GM19438 (cell line): ENCODE data around the gene SEC22C.
"Not testable (repeated sequence)": the region's sequence is repeated elsewhere in the genome, so short reads cannot be mapped to it uniquely, and the experiment has no call there.

Experiments used
- ATAC-seq: cut with Tn5 transposase; IDR thresholded peaks from one replicate; pipeline ENCODE4 v1.9.1; 2021; ENCODE audit warnings: low read depth; ENCODE audit not compliant: unreplicated experiment

The SEC22C gene

DNA sequence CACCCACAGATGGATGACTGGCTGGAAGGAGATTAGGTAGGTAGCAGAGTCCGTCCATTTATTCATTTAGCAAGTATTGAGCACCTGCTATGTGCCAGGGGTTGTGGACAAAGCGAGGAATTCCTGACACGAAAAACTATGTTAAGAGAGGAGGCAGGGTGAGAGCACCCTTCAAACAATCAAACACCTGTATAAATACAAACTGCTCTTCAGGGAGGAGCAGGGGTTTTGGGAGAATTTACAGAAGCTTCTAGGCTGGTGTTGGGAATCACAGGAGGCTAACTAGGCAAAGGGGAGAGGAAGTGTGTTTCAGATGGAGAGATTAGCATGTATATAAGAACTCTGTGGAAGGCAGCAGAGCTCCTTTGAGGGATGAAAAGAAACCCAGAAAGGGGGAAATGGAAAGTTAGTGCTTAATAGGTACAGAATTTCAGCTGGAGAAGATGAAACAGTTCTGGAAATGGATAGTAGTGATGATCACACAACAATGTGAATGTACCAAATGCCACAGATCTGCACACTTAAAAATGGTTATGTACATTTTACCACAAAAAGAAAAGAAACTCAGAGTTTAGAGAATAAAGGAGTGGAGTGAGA is 805 bp upstream of the SEC22C start:
- ATAC-seq, result no peak

DNA sequence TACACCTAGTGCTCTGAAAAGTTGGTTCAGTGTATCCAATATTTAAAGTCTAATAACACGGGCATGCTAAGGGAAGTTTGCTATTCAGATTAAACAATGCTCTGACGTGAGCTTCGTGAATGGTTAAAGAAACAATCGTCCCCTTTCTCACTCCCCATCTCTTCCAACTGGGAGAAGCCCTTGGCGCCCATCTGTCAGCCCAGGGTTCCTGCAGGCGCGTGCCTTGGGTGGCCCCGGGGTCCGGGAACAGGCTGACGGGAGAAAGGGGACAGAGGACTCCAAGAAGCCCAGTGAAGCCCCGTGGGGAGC is 413 bp downstream of the SEC22C start:
- ATAC-seq, result no peak

DNA sequence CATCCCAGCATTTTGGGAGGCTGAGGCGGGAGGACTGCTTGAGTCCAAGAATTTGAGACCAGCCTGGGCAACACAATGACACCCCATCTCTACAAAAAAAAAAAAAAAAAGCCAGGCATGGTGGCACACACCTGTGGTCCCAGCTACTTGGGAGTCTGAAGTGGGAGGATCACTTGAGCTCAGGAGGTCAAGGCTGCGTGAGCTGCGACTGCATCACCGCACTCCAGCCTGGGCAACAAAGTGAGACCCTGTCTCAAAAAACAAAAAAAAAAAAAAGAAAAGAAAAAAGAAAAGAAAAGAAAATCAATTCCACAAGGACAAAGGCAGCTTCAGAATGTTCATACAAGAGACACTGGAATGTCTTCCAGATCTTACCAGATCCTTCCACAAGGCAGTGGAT is 2.4 kb downstream of the SEC22C start:
- ATAC-seq, result not testable (repeated sequence)

DNA sequence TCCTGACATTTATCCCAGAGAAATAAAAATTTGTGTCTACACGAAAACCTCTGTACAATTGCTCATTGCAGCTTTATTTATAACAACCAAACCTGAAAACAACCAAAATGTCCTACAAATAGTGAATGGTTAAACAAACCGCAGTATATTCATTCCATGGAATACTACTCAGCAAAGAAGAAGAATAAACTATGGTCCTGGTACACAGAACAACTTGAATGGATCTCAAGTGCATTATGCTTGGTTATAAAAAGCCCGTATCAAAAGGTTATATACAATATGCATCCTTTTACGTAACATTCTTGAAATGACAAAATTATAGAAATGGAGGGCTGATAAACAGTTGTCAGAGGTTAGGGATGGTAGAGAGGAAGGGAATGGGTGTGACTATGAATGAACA is 3.7 kb downstream of the SEC22C start:
- ATAC-seq, result no peak

DNA sequence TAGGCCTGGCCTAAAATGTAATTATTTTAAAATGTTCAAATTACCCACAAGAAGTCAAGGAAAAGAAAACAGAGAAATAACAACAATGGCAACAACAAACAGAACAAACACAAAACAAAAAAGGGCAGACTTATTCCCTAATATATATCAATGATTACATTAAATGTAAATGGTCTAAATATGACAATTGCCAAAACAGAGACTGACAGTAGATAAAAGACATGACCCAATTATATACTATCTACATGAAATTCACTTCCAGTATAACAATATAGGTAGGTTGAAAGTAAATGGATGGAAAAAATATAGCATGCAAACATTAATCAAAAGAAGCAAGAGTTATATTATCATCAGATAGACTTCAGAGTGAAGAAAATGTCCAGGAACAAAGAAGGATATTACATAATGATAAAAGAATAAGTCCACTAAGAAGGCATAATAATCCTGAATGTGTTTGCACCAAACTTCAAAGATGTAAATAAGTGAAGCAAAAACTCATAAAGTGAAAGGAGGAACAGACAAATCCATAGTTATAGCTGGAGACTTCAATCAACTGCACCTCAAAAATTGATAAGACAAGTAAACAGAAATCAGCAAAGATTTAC is 6.5 kb downstream of the SEC22C start:
- no peak for ATAC-seq

DNA sequence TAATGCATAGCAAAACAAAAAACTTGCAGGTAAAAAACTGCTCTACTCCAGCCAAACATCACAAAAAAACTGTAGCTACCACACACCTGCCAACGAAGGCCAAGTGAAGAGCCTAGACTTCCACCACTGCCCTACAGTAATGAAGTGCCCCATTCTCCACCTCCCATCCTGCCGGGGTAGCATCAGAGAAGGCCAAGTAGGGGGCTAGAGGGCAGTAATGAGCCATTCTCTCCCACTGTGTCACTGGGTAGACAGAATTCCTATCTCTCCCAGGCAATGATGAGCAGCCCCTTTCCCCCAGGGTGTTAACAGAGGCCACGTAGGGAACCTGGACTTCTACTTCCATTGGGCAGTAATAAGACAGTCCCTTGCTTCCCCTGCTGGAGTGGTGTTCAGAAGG is 9.5 kb downstream of the SEC22C start:
- ATAC-seq, result no peak

DNA sequence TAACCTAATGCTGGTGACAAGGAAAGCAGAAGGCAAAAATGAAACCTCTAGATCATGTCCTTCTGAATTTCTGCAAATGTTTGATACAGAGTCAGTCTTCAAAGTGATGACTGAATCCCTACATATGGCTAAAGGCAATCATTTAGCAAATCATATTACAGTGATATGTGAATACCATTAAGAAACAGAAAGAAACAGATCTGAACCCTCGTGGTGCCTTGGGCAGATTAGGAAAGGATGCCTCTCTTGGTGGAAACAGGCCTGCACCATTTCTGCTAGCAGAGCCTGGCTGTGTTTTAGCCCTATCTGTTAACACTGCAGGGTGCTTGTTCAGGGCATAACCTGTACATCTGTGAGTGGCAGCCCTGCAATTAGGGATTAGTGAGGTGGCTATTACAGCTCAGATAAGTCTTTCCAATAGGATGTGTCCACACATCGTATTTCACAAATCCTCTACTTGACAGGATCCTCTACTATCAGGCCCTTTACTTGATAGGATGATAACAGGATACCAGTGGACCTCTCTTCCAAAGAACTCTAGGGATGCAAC is 12.1 kb downstream of the SEC22C start:
- ATAC-seq, result no peak

DNA sequence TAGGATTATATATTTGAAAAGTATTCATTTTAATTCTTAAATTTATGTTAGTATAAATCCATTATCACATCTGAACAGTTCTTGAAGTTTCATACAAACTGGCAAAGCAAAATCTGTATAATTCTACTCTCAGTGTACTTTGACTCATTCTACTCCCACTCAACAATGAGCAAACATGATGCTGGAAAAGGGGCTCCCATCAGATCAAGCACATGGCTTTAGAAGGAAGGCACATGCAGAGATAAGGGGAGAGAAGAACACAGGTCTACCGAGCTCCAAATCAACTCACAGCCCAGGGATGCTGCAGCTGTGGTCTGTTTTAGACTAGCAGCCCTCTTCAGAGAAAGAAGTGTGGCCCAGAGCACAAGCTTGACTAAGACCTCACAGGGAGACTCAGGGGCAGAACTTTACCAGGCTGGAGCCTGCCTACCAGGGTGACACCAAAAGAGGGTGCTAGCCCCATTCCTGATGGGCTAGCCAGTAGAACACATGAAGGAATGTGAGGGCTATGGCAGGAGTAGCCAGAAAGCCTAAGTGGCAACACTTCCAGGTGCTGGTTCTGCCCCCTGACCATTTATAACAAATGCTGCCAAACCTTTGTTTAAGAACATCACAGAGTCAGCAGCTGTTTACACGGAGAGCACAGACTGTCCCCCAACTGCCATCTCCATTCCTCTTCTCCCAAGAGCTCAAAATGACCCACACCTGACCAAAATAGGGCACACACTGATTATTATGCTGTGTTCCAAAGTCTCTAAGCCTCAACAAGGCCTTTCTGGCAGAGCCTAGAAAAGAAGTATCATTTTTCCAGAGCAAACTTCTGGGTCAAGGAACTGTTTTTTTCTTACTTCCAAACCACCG is 19.5 kb downstream of the SEC22C start:
- ATAC-seq, result no peak

DNA sequence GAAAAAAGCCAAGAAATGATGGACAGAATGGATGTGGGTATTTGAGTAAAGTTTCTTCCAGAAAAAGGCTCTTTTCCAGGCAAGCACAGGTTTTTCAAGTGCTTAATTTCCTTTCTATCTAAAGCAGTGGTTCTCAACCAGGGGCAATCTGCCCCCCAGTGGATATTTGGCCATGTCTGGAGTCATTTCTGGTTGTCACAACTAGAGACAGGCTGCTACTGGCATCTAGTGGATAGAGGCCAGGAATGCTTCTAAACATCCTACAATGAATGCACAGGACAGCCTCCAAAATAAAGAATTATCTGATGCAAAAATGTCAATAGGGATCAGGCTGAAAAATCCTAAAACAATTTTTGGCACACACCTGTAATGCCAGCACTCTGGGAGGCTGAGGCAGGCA is 23.9 kb downstream of the SEC22C start:
- ATAC-seq, result no peak

DNA sequence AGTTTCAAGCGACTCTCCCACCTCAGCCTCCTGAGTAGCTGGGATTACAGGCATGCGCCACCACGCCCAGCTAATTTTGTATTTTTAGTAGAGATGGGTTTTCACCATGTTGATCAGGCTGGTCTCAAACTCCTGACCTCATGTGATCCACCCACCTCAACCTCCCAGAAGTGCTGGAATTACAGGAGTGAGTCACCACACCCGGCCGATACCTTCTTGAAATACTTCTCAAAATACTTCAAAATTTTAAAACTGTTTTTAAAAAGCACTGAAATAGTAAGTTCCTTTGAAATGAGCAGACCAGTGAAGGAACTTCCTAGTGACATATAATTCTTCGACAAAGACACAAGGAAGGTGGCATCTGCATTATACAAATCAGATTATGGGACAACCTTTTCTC is 24.9 kb downstream of the SEC22C start:
- not testable (repeated sequence) for ATAC-seq

DNA sequence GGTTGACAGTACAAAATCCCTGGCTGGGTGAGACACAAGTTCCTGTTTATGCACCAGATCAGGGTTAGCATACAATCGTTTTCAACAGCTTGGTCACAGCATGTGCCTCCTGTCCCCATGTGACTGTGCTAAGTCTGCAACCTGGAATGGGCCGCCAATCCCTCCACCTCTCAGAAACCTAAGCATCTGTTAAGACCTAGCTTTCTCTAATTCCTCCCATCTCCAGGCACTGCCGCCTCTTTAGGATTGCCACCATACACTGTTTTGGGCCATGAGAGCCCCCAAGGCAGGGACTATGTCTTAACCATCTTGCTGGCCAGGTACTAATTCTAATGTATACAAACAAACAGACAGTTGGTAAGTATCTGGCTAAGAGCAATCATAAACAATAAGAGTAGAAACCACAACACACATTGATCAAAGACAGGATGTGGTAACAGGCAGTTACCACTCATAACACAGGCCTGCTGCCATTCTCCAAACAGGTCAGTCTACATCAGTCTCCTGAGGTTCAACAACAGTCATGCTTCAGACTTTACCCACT is 25.6 kb downstream of the SEC22C start:
- ATAC-seq, result peak; percentile 90

DNA sequence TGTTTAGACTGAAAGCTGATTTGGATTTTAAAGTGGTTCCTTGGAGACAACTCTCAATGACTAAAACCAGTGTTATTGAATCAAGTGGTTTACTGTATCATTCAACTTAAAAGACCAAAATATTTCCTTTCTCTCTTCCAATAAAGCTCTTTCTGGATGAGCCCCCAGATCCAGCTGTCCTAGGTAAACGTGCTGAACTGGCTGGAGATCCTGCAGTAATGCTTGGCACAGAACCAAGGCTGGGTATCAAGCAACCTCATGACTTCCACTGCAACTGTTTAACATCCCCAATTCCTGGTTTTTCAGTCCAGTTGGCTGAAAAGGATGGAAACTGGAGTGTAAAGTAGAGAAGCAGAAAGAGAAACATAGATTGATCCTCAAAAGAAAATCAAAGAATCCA is 28.9 kb downstream of the SEC22C start:
- ATAC-seq, result no peak

DNA sequence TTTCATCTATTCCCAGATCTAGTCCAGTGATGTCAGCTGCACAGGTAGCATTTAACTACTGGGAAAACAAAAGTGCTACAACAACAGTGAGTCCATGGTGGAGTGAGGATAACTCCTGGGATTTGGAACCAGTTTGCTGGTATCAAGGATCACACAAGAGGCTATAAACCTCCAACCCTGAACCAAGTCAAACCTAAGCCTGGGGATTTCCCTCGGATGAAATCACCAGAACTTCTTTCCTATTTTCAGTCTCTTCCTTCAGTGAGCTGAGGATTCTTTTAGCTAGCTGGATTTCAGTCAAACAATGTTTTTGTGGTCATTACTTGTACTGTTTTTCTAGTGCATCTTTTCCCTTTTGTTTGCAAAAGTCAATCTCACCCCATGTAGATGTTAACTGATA is 31.5 kb downstream of the SEC22C start:
- no peak for ATAC-seq

DNA sequence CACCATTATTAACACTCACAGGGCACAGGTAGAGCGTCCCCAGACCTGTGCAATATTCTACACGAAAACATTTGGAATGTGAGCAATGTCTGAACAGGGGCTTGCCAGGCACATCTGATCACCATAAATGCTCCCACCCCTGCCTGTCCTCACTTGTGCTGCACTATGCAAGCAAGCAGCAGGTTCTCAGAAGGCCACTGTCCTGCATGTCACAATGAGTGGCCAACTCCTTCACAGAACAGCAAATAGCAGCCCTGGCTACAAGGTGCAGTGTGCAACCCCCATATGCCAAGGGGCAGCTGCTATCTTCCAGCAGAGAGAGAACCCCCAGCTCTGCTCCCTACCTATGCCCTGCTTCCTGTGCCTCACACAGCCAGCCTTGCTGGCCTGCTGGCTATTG is 32.6 kb downstream of the SEC22C start:
- no peak for ATAC-seq

DNA sequence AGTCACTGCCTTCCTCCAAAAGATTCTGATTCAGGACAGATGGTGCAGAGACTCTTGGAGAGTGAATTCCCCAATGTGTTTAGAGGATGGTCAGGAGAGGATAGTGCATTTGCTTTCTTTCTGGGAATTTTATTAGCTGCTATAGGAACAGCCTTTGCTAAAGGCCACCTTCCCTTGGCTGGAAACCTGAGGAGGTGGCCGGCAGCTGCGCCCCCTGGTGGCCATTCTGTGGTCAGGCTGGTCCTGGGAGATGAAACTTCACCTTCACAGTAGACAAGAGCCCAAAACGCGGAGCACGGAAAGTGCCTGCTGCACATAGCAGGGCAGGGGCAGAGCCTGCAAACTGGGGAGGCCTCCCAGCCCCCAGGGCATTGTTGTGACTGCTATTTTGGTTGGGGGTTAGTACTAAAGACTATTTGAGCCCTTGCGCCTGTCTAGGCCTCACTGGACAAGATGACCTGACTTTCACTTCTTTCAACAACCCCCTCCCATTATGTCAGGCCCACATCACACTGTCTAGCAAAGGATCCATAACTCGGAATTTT is 34.3 kb downstream of the SEC22C start:
- no peak for ATAC-seq

DNA sequence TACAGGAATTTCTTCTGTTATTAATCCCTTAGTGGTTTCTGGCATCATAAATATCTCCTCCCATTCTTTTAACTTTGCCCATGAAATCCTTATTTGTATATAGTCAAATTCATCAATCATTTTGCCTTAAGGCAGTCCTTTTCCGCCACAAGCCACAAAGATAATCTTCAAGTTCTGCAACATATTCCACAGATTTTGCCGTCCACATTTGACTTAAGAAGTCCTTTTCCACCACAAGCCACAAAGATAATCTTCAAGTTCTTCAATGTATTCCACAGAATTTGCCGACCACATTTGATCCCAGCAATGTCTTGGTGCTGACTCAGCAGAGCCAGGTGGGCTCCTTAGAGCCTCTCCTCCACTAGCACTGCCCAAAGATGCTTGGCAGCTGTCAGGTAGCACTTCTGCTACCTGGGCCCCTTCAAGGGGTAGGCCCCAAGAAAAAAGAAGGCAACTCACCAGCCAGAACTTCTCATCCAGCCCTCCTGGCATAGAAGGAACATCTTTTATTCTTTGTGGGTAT is 35.0 kb downstream of the SEC22C start:
- ATAC-seq, result no peak

DNA sequence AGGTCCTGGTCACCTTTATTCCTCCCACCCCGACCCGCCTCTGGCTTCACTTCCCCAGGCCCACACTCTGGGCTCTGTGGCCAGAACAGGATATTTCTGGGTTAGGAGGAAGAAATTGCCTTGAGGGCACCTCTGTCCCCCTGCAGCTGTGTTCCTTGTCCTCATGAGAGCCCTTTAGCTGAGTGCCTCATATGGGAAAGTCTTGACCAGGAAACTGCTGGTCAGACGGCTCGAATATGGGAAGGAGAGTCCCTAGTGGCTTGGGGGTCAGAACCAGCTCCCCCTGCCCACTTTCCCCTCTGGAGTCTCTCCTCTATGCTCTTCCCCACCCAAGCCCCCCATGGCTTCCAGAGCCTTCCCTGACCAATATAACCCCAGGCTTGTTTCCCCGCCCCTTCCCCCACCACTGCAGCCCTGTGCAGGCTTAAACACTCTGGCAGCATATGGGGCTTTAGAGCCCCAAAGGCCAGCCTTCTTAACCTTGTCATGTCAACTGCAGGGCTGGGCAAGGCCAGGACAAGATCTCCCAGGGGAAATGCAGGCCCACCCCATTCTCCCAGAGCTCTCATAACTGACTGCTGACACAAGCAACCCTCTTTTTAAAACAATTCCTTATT is 36.4 kb downstream of the SEC22C start:
- ATAC-seq, result no peak

DNA sequence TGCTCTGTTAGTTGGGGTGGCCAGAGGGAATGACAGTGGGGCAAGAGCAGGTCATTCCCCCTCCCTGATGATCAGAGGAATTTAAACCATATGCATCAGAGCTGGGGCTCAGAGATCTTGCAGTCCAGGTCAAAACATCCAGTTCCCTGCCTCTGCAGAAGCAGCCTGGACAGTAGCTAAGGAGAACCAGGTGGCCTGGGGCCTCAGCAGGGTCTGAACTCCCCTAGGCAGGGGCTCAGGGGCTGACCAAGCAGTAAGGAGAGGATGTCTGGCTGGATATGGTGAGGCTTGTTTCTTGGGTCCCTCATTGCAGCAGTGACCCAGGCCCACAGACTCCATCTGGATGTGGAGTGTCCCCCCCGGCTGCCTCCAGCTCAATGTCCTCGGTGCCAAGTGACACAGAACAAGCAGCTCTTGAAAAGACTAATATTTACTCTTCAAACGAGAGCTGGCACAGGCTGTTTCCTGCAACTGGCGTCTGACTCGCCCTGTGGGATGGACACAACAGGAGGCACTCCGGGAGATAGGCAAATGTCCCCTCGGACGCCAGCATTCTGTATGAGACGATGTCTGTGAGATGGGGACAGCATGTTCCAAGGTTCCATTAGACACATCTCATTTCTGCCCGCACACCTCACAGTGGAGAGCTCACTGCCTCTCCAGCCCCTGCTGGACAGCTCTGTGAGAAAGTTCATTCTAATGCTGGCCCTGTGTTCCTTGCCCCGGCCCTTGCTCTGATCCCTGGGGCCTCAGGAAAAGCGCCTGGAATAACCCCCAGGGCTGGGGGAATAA is 37.1 kb downstream of the SEC22C start:
- no peak for ATAC-seq

DNA sequence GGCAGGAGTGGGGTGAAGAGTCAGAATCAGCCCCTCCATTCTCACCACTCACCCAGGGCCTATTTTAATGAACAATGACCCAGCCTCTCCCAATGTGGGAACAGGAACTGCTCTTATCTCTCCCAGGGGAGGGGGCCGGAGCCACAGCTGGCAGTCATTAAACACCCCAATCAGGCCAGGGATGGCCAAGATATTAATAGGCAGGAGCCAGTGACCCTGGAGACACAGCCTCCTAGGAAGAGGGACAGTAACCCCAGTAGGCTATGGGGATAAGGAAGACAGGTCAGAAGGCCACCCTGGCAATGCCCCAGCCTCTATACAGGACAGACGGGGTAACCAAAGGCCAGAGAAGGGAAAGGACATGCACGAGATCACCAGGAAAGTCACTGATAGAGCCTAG is 40.7 kb downstream of the SEC22C start:
- no peak for ATAC-seq
